ENCODE data around the gene THRAP3.
A peak's percentile ranks its signal among the peaks of the same experiment; 100 is the strongest.
"Not testable (repeated sequence)": the region's sequence is repeated elsewhere in the genome, so short reads cannot be mapped to it uniquely, and the experiment has no call there.

Gene THRAP3

GRCh38 chr1:36223996-36224536, at the start of gene THRAP3:
Gene THRAP3 (plus strand): TSS chr1:36224443. CDS start chr1:36282564, 58,121 bp downstream.
- DNase-seq (ENCODE audit: low read depth), result peak; percentile 96

- DNase-seq (ENCODE audit: low read depth), result no peak
Observed at GRCh38 chr1:36174713-36175112, 49.5 kb upstream of the THRAP3 start.

- no peak for DNase-seq (ENCODE audit: low read depth)
Observed at GRCh38 chr1:36175137-36176095, 48.8 kb upstream of the THRAP3 start.

GRCh38 chr1:36176106-36176949, 47.9 kb upstream of the THRAP3 start:
- no peak for DNase-seq (ENCODE audit: low read depth)

GRCh38 chr1:36177589-36178431, 46.4 kb upstream of the THRAP3 start:
- DNase-seq (ENCODE audit: low read depth), result no peak

- DNase-seq (ENCODE audit: low read depth), result no peak
Observed at GRCh38 chr1:36178471-36179219, 45.6 kb upstream of the THRAP3 start.

GRCh38 chr1:36179220-36179600, 45.0 kb upstream of the THRAP3 start:
- no peak for DNase-seq (ENCODE audit: low read depth)

GRCh38 chr1:36182734-36183133, 41.5 kb upstream of the THRAP3 start:
- no peak for DNase-seq (ENCODE audit: low read depth)

GRCh38 chr1:36183309-36183856, 40.9 kb upstream of the THRAP3 start:
- no peak for DNase-seq (ENCODE audit: low read depth)

GRCh38 chr1:36187800-36188593, 36.2 kb upstream of the THRAP3 start:
- DNase-seq (ENCODE audit: low read depth), result peak; percentile 49

- DNase-seq (ENCODE audit: low read depth), result not testable (repeated sequence)
Observed at GRCh38 chr1:36196805-36197204, 27.4 kb upstream of the THRAP3 start.

- DNase-seq (ENCODE audit: low read depth), result no peak
Observed at GRCh38 chr1:36198641-36199040, 25.6 kb upstream of the THRAP3 start.

GRCh38 chr1:36199934-36200741, 24.1 kb upstream of the THRAP3 start:
- no peak for DNase-seq (ENCODE audit: low read depth)

GRCh38 chr1:36203027-36203553, 21.2 kb upstream of the THRAP3 start:
- no peak for DNase-seq (ENCODE audit: low read depth)

- DNase-seq (ENCODE audit: low read depth), result no peak
Observed at GRCh38 chr1:36203554-36204346, 20.5 kb upstream of the THRAP3 start.

GRCh38 chr1:36204347-36204909, 19.8 kb upstream of the THRAP3 start:
- DNase-seq (ENCODE audit: low read depth), result no peak

- DNase-seq (ENCODE audit: low read depth), result no peak
Observed at GRCh38 chr1:36206323-36206858, 17.9 kb upstream of the THRAP3 start.
